CD4-positive, alpha-beta T cell treated with Interleukin-15 for 4 hours (primary cell): ENCODE data around the gene MIXL1.
A peak's percentile ranks its signal among the peaks of the same experiment; 100 is the strongest.
"Not testable (repeated sequence)": the region's sequence is repeated elsewhere in the genome, so short reads cannot be mapped to it uniquely, and the experiment has no call there.

Source experiments
- DNase-seq: peaks from one replicate; pipeline ENCODE4 v3.0.0-alpha.2; 2020; ENCODE audit warnings: low spot score

The MIXL1 gene

GRCh38 chr1:226223157-226223785, at the start of gene MIXL1:
Gene MIXL1 (plus strand): TSS chr1:226223664. CDS start chr1:226223682, 18 bp downstream.
- no peak for DNase-seq

- no peak for DNase-seq
Measured at GRCh38 chr1:226176870-226177269, 46.6 kb upstream of the MIXL1 start.

GRCh38 chr1:226181996-226182714, 41.3 kb upstream of the MIXL1 start:
- no peak for DNase-seq

GRCh38 chr1:226185141-226186036, 38.1 kb upstream of the MIXL1 start:
- peak; percentile 4 for DNase-seq

- peak; percentile 79 for DNase-seq
Measured at GRCh38 chr1:226186124-226187018, 37.1 kb upstream of the MIXL1 start, which contains the start of gene ACBD3. Gene ACBD3 (minus strand): TSS chr1:226186741. CDS start chr1:226186675, 66 bp downstream.

- no peak for DNase-seq
Measured at GRCh38 chr1:226187019-226187322, 36.5 kb upstream of the MIXL1 start.

GRCh38 chr1:226187380-226187779, 36.1 kb upstream of the MIXL1 start:
- no peak for DNase-seq

- DNase-seq = no peak
Measured at GRCh38 chr1:226195144-226195543, 28.3 kb upstream of the MIXL1 start.

GRCh38 chr1:226199971-226200370, 23.5 kb upstream of the MIXL1 start:
- no peak for DNase-seq

GRCh38 chr1:226201029-226201593, 22.4 kb upstream of the MIXL1 start:
- DNase-seq = no peak

- no peak for DNase-seq
Measured at GRCh38 chr1:226202246-226202645, 21.2 kb upstream of the MIXL1 start.

GRCh38 chr1:226202666-226203065, 20.8 kb upstream of the MIXL1 start:
- not testable (repeated sequence) for DNase-seq

- DNase-seq = no peak
Measured at GRCh38 chr1:226203240-226203639, 20.2 kb upstream of the MIXL1 start.

GRCh38 chr1:226203655-226204054, 19.8 kb upstream of the MIXL1 start:
- DNase-seq = no peak

GRCh38 chr1:226204198-226204597, 19.3 kb upstream of the MIXL1 start:
- no peak for DNase-seq

- no peak for DNase-seq
Measured at GRCh38 chr1:226207048-226207447, 16.4 kb upstream of the MIXL1 start.

- DNase-seq = no peak
Measured at GRCh38 chr1:226209307-226210059, 14.0 kb upstream of the MIXL1 start.

GRCh38 chr1:226210571-226211176, 12.8 kb upstream of the MIXL1 start:
- DNase-seq = no peak

GRCh38 chr1:226211181-226211821, 12.2 kb upstream of the MIXL1 start:
- no peak for DNase-seq

GRCh38 chr1:226212545-226212944, 10.9 kb upstream of the MIXL1 start:
- no peak for DNase-seq
